ENCODE data around the gene NME3. TPM values are rescaled to one million over a fixed set of nuclear protein-coding genes. Genes with fewer than 3 reads are reported as not detected.

The NME3 gene
- total and polyA plus RNA-seq, 8 donors, result 18.7 to 420 (median 118) TPM

DNA sequence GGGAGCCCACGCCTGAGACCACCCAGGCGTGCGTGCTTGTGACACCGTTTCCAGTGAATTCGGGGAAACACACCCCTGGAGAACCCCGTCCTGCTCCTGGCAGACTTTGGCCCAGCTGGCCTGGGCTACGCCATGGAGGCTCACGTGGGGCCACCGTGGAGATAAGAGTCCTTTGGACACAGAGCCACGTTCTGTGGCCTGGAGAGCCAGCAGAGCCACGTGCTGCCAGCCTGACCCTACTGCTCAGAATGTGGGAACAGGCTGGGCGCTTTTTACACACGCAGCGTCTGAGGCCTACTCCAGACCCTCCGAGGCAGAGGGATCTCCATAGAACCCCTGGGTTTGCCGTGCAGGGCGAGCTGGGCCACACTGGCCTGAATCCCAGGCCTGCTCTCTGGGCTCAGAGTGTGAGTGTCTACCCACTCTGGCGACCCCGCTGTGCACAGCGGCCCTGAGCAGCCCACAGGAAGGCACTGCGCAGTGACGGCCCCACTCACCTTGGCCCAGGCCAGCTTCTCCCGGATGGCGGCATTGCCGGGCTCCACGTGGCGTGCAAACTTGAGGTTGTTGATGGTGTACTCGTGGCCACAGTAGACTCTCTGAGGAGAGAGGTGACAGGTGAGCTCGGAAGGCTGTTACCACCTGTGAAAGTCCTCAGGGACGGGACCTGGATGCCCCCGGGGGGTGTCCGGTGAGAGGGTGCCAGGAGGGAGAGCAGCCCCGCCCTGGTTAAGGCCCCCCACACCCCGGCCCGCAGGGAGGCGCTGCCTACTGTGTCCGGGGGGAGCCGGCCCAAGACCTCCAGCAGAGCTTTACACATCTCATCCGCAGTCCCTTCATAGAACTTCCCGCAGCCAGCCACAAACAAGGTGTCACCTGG is 45.3 kb upstream of the NME3 start:
- H3K4me3 ChIP-seq, result no peak overlapping the region
- TF ChIP-seq EP300 (IDR thresholded peaks at IDR 0.05), result no peak
- no peak for TF ChIP-seq POLR2A (IDR thresholded peaks at IDR 0.05)
- TF ChIP-seq POLR2AphosphoS5 (IDR thresholded peaks at IDR 0.05), result no peak
- TF ChIP-seq, protein P1, sequence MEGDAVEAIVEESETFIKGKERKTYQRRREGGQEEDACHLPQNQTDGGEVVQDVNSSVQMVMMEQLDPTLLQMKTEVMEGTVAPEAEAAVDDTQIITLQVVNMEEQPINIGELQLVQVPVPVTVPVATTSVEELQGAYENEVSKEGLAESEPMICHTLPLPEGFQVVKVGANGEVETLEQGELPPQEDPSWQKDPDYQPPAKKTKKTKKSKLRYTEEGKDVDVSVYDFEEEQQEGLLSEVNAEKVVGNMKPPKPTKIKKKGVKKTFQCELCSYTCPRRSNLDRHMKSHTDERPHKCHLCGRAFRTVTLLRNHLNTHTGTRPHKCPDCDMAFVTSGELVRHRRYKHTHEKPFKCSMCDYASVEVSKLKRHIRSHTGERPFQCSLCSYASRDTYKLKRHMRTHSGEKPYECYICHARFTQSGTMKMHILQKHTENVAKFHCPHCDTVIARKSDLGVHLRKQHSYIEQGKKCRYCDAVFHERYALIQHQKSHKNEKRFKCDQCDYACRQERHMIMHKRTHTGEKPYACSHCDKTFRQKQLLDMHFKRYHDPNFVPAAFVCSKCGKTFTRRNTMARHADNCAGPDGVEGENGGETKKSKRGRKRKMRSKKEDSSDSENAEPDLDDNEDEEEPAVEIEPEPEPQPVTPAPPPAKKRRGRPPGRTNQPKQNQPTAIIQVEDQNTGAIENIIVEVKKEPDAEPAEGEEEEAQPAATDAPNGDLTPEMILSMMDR (IDR thresholded peaks at IDR 0.05), result no peak
- H3K36me3 ChIP-seq, result peaks cover 29 to 82% (median 81%) of the 10 kb centered on the region in 4 donors
- DNase-seq, result no peak
- H3K27me3 ChIP-seq, result no peaks in the 10 kb centered on the region
- peaks cover 0 to 15% (median 11%) of the 10 kb centered on the region in 4 donors for H3K4me1 ChIP-seq
- 83 to 96% (median 90%) methylated on average over 17 to 40 of the region's 40 CpGs for WGBS, 5 donors
- H3K27ac ChIP-seq, result no peak overlapping the region
- intact Hi-C loops (cut with DNase I; ENCODE audit: low total_unique reads), result no loop called here
- H3K9me3 ChIP-seq, result no peaks in the 10 kb centered on the region

DNA sequence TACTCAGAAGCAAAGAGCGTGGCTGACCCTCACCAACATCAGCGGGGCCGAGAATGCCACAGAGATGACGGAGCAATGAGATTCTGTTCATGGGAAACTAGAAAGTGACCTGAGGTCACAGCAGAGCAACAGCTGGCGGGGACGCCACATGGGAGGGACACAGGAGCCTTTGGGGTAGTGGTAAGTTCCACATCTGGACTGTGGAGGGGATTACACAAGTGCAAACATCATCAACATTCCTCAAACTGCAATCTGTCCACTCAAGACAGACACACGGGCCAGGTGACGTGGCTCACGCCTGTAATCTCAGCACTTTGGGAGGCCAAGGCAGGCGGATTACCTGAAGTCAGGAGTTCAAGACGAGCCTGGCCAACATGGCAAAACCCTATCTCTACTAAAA is 44.1 kb upstream of the NME3 start:
- 84 to 93% (median 88%) methylated on average over 11 of the region's 11 CpGs for WGBS, 5 donors
- H3K36me3 ChIP-seq, result peaks cover 18 to 80% (median 75%) of the 10 kb centered on the region in 4 donors
- H3K4me1 ChIP-seq, result peaks cover 0 to 12% (median 11%) of the 10 kb centered on the region in 4 donors
- TF ChIP-seq EP300 (IDR thresholded peaks at IDR 0.05) (no peak), POLR2A (IDR thresholded peaks at IDR 0.05) (no peak), POLR2AphosphoS5 (IDR thresholded peaks at IDR 0.05) (no peak)
- TF ChIP-seq, protein P1 (IDR thresholded peaks at IDR 0.05), result no peak
- H3K4me3 ChIP-seq, result no peak overlapping the region
- no peak for DNase-seq
- intact Hi-C loops (cut with DNase I; ENCODE audit: low total_unique reads), result no loop called here
- no peaks in the 10 kb centered on the region for H3K9me3 ChIP-seq
- no peak overlapping the region for H3K27ac ChIP-seq
- no peaks in the 10 kb centered on the region for H3K27me3 ChIP-seq

DNA sequence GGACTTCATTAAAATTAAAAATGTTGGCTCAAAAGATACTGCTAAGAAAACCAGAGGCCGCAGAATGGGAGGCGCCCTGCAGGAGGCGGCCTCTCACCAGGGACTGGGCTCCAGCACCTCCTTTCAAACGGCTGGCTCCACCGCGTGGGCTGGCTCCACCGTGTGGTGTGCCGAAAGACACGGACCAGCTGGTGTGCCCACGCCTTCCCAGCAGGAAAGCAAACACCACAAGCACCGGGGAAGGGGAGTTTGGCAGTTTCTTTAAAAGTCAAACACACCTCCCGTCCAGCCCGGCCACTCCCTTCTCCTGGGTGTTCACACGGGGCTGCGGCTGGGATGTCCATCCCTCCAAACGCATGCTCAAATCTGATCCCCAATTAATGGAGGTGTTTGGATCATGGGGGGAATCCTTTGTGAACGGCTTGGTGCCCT is 41.4 kb upstream of the NME3 start:
- DNase-seq, result peak; percentile 86 to 89
- Histone ChIP-seq H3K36me3 (peaks cover 26 to 80% (median 75%) of the 10 kb centered on the region in 4 donors), H3K9me3 (no peaks in the 10 kb centered on the region), H3K4me3 (no peak overlapping the region), H3K27ac (peak overlapping the region in 1 of 5 donors; percentile 49), H3K27me3 (no peaks in the 10 kb centered on the region), H3K4me1 (peaks cover 0 to 12% (median 10%) of the 10 kb centered on the region in 4 donors)
- 12 to 20% (median 17%) methylated on average over 17 of the region's 17 CpGs for WGBS, 5 donors
- intact Hi-C loops (cut with DNase I; ENCODE audit: low total_unique reads), result no loop called here
- TF ChIP-seq, protein P1 (IDR thresholded peaks at IDR 0.05), result peak in 5 of 7 experiments; percentile 31 to 86 (median 50)
- no peak for TF ChIP-seq POLR2A (IDR thresholded peaks at IDR 0.05)
- no peak for TF ChIP-seq EP300 (IDR thresholded peaks at IDR 0.05)
- peak in 1 of 3 donors; percentile 85 for TF ChIP-seq POLR2AphosphoS5 (IDR thresholded peaks at IDR 0.05)

DNA sequence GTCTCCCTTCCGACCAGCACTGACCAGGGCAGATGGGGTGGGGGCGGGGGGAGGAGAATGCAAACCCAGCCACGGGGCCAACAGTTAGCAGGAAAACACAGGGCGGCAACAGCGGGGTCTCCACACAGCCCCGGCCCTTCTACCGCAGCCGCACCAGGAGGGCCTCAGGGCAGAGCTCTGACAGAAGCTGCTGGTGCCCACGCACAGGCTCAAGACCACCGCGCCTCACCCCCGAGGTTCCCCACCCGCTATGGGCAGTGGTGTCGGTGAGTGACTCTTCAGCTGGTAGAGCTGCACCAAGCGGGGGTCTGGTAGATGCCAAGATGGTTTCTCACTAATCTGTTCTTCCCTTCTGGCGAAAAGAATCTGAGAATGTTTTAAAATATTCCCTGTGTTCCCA is 39.2 kb upstream of the NME3 start:
- intact Hi-C loops (cut with DNase I; ENCODE audit: low total_unique reads), result no loop called here
- WGBS, 5 donors, result 92 to 96% (median 94%) methylated on average over 13 to 16 of the region's 16 CpGs
- no peak overlapping the region for H3K4me3 ChIP-seq
- H3K9me3 ChIP-seq, result no peaks in the 10 kb centered on the region
- TF ChIP-seq POLR2A (IDR thresholded peaks at IDR 0.05), result no peak
- TF ChIP-seq, protein P1 (IDR thresholded peaks at IDR 0.05), result no peak
- TF ChIP-seq POLR2AphosphoS5 (IDR thresholded peaks at IDR 0.05), result no peak
- no peak for TF ChIP-seq EP300 (IDR thresholded peaks at IDR 0.05)
- H3K27me3 ChIP-seq, result no peaks in the 10 kb centered on the region
- H3K4me1 ChIP-seq, result peaks cover 0 to 12% (median 10%) of the 10 kb centered on the region in 4 donors
- H3K36me3 ChIP-seq, result peaks cover 24 to 79% (median 67%) of the 10 kb centered on the region in 4 donors
- H3K27ac ChIP-seq, result no peak overlapping the region
- DNase-seq, result no peak
